RWPE2 (cell line): ENCODE results near the gene CPXM2.

ENCODE experiments used
- ATAC-seq: fragments of 200-7000 bp; cut with Tn5 transposase; 3 replicates; pipeline ENCODE4 v1.9.1; 2021; ENCODE audit warnings: low read depth
- DNase-seq: peaks from one replicate; pipeline ENCODE4 v3.0.0-alpha.2; 2020; ENCODE audit warnings: low spot score
- H3K27ac ChIP-seq: fragments of 450-650 bp; 2 replicates; pipeline ENCODE4 v1.5.1; 2017; ENCODE audit warnings: mild to moderate bottlenecking; ENCODE audit not compliant: poor library complexity, severe bottlenecking
- H3K27me3 ChIP-seq: fragments of 250-450 bp; sonication (Bioruptor Pico); 2 replicates; pipeline ENCODE4 v1.5.1; 2021; ENCODE audit warnings: mild to moderate bottlenecking, moderate library complexity; ENCODE audit not compliant: insufficient read depth, poor library complexity, severe bottlenecking
- H3K36me3 ChIP-seq: fragments of 250-450 bp; sonication (Bioruptor Pico); 2 replicates; pipeline ENCODE4 v1.5.1; 2020; ENCODE audit warnings: low read depth, mild to moderate bottlenecking, moderate library complexity
- H3K4me1 ChIP-seq: fragments of 250-450 bp; sonication (Bioruptor Pico); 2 replicates; pipeline ENCODE4 v1.5.1; 2021; ENCODE audit warnings: mild to moderate bottlenecking, moderate library complexity; ENCODE audit not compliant: insufficient read depth, poor library complexity, severe bottlenecking
- H3K4me3 ChIP-seq: fragments of 250-450 bp; sonication (Bioruptor Pico); 2 replicates; pipeline ENCODE4 v1.5.1; 2021; ENCODE audit warnings: mild to moderate bottlenecking, moderate library complexity; ENCODE audit not compliant: severe bottlenecking
- H3K9me3 ChIP-seq: fragments of 250-450 bp; sonication (Bioruptor Pico); 2 replicates; pipeline ENCODE4 v1.5.1; 2021; ENCODE audit warnings: mild to moderate bottlenecking, moderate library complexity; ENCODE audit not compliant: severe bottlenecking
- CTCF ChIP-seq: fragments of 450-650 bp; IDR thresholded peaks from one replicate; pipeline ENCODE4 v1.5.1; 2017; ENCODE audit warnings: mild to moderate bottlenecking, moderate library complexity; ENCODE audit not compliant: poor library complexity, severe bottlenecking

CPXM2 gene

GRCh38 chr10:123884351-123884906 lies 7.2 kb downstream of the CPXM2 start:
- H3K4me3 ChIP-seq, result no peak overlapping the region
- H3K27ac ChIP-seq, result no peak overlapping the region
- H3K4me1 ChIP-seq, result peaks cover 7% of the 10 kb centered on the region
- DNase-seq (no peak), ATAC-seq (no peak)
- TF ChIP-seq CTCF, result no peak
- H3K27me3 ChIP-seq, result no peaks in the 10 kb centered on the region
- H3K9me3 ChIP-seq, result no peaks in the 10 kb centered on the region
- H3K36me3 ChIP-seq, result no peaks in the 10 kb centered on the region

GRCh38 chr10:123883673-123884320 lies 7.8 kb downstream of the CPXM2 start:
- Histone ChIP-seq H3K4me1 (peaks cover 7% of the 10 kb centered on the region), H3K9me3 (no peaks in the 10 kb centered on the region), H3K36me3 (no peaks in the 10 kb centered on the region), H3K27me3 (no peaks in the 10 kb centered on the region), H3K27ac (no peak overlapping the region), H3K4me3 (no peak overlapping the region)
- no peak for TF ChIP-seq CTCF
- ATAC-seq (no peak), DNase-seq (no peak)

- no peak for TF ChIP-seq CTCF
- no peak for DNase-seq
- Histone ChIP-seq H3K36me3 (no peaks in the 10 kb centered on the region), H3K9me3 (no peaks in the 10 kb centered on the region), H3K4me3 (no peak overlapping the region), H3K27me3 (no peaks in the 10 kb centered on the region), H3K27ac (no peak overlapping the region), H3K4me1 (peaks cover 7% of the 10 kb centered on the region)
- no peak for ATAC-seq
Measured at GRCh38 chr10:123882681-123883445, 8.7 kb downstream of the CPXM2 start.

- H3K36me3 ChIP-seq, result no peaks in the 10 kb centered on the region
- no peaks in the 10 kb centered on the region for H3K27me3 ChIP-seq
- no peaks in the 10 kb centered on the region for H3K9me3 ChIP-seq
- DNase-seq (no peak), ATAC-seq (no peak)
- no peak for TF ChIP-seq CTCF
- H3K4me3 ChIP-seq, result no peak overlapping the region
- H3K4me1 ChIP-seq, result peaks cover 7% of the 10 kb centered on the region
- no peak overlapping the region for H3K27ac ChIP-seq
Measured at GRCh38 chr10:123882177-123882576, 9.4 kb downstream of the CPXM2 start.
